AML-193 (cell line): ENCODE measurements around the gene GLB1L3.

Experiments
- DNase-seq, 2 experiments: peaks; one replicate each; lab custom pipeline; 2025; lab: John Stamatoyannopoulos, UW

Gene GLB1L3, protein sequence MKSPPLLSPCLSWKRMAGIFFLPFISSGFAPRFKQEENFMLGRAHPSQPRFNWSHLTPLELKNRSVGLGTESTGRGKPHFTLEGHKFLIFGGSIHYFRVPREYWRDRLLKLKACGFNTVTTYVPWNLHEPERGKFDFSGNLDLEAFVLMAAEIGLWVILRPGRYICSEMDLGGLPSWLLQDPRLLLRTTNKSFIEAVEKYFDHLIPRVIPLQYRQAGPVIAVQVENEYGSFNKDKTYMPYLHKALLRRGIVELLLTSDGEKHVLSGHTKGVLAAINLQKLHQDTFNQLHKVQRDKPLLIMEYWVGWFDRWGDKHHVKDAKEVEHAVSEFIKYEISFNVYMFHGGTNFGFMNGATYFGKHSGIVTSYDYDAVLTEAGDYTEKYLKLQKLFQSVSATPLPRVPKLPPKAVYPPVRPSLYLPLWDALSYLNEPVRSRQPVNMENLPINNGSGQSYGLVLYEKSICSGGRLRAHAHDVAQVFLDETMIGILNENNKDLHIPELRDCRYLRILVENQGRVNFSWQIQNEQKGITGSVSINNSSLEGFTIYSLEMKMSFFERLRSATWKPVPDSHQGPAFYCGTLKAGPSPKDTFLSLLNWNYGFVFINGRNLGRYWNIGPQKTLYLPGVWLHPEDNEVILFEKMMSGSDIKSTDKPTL

DNA sequence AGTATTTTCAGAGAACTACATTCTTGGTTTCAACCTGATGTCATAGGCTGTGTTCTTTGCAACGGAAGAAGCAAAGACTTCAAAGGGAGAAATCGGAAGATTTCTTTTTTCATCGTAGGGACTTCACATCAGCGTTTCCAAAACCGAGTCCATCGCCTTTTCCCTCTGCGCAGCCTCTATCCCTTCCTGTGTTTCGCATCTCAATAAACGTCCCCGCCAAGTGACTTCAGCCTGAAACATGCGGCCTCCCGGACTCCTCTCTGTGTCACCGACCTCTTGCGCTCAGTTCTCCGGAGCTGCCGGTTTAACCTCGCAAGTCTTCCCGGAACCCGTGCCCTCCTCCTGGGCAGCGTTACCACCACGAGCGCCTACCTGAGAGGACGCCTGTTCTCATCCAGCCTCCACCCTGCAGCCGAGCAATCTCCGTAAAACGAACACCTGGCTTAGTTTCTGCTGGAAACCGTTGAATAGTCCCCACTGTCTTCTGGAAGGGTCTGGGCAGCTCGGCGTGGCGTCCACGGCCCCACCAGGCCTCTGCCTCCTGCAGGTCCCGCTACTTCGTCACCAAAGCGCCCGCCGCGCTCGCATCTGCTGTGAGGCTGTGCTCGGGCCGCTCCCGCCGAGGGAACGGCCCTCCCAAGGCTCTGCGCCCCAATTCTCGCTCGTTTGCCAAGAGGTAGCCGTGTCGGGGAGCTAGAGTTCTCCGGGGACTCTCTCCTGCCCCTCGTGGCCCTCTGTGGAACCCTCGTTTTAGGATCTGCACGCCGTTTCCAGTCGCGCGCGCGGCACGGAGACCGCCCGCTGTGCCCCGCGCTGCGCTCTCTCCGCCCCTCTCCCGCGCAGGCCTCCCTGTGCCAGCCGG is at the start of gene GLB1L3:
TSS of gene GLB1L3 (plus strand) at position 846 of the 862 bp plus-strand sequence. CDS start 362 bp downstream, outside the sequence.
- DNase-seq = no peak

GRCh38 chr11:134226806-134227325 is 49.3 kb upstream of the GLB1L3 start:
- no peak for DNase-seq

GRCh38 chr11:134228625-134229024 is 47.6 kb upstream of the GLB1L3 start:
- DNase-seq = peak; percentile 8 to 32

- DNase-seq = no peak
Observed at GRCh38 chr11:134229126-134229790, 46.9 kb upstream of the GLB1L3 start.

GRCh38 chr11:134230339-134230738 is 45.8 kb upstream of the GLB1L3 start:
- DNase-seq = no peak

- DNase-seq = peak; percentile 44 to 52
Observed at GRCh38 chr11:134231958-134232659, 44.1 kb upstream of the GLB1L3 start.

DNA sequence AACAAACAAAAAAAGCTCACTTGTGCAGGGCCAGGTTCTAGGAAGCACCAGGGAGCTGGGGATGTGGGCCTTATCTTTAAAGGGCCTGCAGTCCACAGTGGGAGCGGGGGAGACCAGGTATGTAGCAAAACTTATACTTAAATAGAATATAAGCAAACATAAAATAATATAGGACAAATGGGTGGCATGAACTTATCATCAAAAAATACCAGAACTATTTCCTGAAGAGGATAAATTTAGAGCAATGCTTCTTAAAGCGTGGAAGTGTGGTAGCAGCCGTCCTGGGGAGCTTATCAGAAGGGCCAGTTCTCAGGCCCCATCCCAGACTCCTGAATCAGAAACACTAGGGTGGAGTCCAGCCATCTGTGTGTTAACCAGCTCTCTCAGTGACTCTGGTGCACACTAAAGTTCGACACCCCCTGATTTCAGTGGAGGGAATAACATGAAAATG is 42.4 kb upstream of the GLB1L3 start:
- no peak for DNase-seq

- no peak for DNase-seq
Observed at GRCh38 chr11:134235399-134235798, 40.8 kb upstream of the GLB1L3 start.

DNA sequence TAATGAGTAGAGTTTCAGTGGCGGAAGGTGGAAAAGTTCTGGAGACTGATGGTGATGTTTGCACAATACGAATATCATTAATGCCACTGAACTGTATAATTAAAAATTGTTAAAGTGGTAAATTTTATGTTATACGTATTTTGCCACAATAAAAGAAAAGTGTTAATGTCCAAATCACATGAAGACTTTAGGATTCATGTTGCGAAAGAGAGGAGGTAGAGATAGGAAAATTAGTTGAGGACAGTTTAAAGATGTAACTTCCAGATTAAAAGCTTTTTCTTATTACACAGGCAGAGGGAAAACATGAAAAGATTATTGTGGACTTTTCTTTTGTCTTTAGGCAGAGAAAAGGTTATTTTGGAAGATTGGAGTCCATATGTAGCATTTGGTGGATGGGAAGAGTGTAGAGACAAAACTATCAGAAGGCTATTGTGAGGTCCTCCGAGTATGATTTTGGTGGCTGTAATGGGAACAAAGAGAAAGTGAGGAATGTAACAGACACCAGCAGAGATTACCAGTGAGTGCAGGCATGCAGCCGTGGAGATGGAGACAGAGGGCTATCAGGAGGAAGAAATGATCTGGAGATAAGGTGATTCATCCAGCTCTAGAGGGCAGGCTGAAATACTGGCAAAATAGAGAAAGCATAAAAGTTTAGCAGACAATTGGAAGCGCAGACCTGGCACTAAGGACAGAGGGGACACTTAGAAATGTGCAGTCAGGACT is 39.2 kb upstream of the GLB1L3 start:
- DNase-seq = no peak

DNA sequence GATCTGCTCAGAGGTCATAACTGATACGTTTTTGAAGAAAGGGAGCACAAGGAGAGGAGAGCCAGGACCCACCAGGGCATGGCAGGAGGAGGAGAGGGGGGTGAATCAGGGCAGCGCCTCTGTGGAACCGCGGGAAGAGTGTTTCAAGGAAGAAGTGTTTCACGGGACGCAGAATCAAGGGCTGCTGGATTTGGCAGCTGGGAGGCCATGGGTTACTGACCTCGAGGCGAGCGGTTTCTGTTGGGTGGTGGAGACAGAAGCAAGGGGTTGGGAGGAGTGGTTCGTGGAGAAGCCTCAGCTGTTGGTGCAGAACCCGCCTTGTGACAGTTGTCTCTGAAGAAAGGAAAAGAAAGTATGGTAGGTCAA is 38.6 kb upstream of the GLB1L3 start:
- DNase-seq = no peak

DNA sequence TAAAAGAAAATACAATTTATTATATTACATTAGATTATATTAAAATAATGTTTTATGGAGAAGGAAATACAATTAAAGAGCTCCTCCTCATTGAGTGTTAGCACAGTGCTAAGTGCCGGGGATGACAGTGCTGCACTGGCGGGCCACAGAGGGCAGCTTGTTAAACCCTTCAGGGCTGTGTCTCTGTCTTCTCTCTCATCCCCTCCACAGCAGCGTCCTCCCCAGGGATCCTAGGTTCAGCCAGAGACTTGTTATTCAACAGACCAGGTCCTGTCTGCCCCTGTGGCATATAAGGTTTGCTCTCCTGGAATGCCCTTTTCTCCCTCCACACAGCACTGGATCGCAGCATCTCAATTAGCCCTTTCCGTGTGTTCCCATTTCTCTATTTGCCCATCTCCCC is 37.2 kb upstream of the GLB1L3 start:
- no peak for DNase-seq

DNA sequence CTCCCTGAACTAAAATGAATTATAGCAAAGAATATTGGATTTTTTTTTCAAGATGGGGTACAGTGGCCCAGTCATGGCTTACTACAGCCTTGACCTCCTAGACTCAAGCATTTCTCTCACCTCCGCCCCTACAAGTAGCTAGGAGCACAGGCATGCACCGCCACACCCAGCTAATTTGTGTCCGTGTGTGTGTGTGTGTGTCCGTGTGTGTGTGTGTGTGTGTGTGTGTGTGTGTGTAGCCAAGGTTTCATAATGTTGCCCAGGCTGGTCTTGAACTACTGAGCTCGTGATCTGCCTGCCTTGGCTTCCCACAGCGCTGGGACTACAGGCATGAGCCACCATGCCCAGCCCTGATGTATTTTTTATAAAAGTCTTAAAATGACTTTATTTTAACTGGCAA is 35.6 kb upstream of the GLB1L3 start:
- DNase-seq = no peak

DNA sequence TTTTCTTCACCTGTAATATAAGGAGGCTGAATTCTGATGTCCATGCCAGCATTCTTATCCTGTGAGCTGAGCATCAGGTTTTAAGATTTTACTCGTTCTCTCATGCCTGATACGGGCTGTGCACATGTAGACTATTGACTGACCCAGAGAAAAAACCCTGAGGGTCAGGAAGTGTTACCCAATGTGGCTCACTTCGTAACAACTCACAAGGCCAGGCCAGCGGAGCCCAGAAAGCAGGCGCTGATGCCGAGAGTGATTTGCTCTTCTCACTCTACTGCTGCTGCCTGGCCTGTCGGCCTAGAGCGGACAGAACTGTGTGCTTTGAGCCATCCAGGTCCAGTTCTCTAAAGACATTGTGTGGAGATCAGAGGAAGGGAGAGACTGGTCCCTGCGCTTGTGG is 33.8 kb upstream of the GLB1L3 start:
- DNase-seq = peak; percentile 44 to 61

- no peak for DNase-seq
Observed at GRCh38 chr11:134243913-134244312, 32.3 kb upstream of the GLB1L3 start.

- peak; percentile 30 to 50 for DNase-seq
Observed at GRCh38 chr11:134244593-134244992, 31.6 kb upstream of the GLB1L3 start.

DNA sequence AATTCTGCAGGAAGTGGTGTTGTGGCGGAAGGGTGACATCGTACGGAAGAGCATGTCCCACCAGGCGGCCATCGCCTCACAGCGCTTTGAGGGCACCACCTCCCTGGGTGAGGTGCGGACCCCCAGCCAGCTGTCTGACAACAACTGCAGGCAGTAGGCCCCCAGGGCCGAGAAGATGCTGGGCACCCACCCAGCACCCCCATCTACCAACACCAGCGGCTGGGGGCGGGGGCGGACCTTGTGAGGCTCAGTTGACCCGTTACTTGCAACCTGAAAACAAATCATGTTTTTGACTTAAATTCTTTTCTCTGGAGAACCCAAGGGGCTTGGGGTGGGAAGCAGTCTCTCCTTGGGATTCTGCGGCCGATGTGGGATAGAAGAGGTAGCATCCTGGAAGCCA is 30.7 kb upstream of the GLB1L3 start:
- DNase-seq = no peak

- no peak for DNase-seq
Observed at GRCh38 chr11:134246100-134246499, 30.1 kb upstream of the GLB1L3 start.

- DNase-seq = no peak
Observed at GRCh38 chr11:134246678-134247077, 29.5 kb upstream of the GLB1L3 start.

GRCh38 chr11:134248910-134249480 is 27.2 kb upstream of the GLB1L3 start:
- no peak for DNase-seq

DNA sequence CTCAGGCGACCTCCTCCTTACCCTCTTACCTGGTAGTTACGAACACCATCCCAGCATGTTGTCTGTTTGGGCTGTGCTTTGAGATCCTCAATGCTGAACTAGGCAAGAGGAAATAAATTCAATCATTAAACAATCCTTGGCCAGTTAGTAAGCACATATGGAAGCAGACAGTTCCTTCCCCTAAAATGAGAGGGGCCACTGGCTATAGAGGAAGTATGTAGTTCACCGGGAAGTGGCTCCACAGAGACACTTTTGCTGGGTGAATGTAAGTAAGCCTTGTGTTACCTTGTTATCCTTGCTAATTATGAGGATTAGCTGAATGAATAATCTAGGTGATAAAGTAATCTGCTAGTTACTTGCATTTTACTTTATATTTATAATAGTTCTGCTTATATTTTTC is 25.9 kb upstream of the GLB1L3 start:
- peak; percentile 26 to 36 for DNase-seq
